ENCODE measurements around the gene COA8.

GRCh38 chr14:103628221-103628683 lies 65.5 kb downstream of the COA8 start:
- TF ChIP-seq, protein P1, sequence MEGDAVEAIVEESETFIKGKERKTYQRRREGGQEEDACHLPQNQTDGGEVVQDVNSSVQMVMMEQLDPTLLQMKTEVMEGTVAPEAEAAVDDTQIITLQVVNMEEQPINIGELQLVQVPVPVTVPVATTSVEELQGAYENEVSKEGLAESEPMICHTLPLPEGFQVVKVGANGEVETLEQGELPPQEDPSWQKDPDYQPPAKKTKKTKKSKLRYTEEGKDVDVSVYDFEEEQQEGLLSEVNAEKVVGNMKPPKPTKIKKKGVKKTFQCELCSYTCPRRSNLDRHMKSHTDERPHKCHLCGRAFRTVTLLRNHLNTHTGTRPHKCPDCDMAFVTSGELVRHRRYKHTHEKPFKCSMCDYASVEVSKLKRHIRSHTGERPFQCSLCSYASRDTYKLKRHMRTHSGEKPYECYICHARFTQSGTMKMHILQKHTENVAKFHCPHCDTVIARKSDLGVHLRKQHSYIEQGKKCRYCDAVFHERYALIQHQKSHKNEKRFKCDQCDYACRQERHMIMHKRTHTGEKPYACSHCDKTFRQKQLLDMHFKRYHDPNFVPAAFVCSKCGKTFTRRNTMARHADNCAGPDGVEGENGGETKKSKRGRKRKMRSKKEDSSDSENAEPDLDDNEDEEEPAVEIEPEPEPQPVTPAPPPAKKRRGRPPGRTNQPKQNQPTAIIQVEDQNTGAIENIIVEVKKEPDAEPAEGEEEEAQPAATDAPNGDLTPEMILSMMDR (conservative IDR thresholded peaks at IDR 0.05 in 1 of 2, IDR thresholded peaks at IDR 0.05 in 1 of 2; ENCODE audit: extremely low read depth in 1 of 2, insufficient read depth in 1 of 2, low read depth in 1 of 2, low read length in 2 of 2): no peak
- no peak for TF ChIP-seq EZH2 (IDR thresholded peaks at IDR 0.05; ENCODE audit: borderline replicate concordance, low read length)
